ENCODE results near the gene ARL6IP6.
"Not testable (repeated sequence)": the region's sequence is repeated elsewhere in the genome, so short reads cannot be mapped to it uniquely, and the experiment has no call there.

DNA sequence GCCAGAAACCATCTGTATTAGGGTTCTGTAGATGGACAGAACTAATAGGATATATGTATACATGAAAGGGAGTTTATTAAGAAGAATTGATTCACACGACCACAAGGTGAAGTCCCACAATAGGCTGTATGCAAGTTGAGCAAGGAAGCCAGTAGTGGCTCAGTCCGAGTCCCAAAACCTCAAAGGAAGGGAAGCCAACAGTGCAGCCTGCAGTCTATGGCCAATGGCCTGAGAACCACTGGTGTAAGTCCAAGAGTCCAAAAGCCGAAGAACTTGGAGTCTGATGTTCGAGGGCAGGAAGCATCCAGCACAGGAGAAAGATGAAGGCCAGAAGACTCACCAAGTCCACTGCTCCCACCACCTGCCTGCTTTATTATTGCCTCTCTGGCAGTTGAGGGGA lies 44.8 kb downstream of the ARL6IP6 start:
- not testable (repeated sequence) for TF ChIP-seq CTCF (conservative IDR thresholded peaks at IDR 0.05 in 1 of 2, IDR thresholded peaks at IDR 0.05 in 1 of 2; ENCODE audit: extremely low read depth in 1 of 2, insufficient read depth in 1 of 2, low read depth in 1 of 2, low read length in 2 of 2); EZH2 (IDR thresholded peaks at IDR 0.05; ENCODE audit: borderline replicate concordance, low read length)
